K562 (cell line): ENCODE data around the gene PLA2G7. TPM values are rescaled to one million over a fixed set of nuclear protein-coding genes. Genes with fewer than 3 reads are reported as not detected.

Experiments used
- ATAC-seq: fragments of 200-7000 bp; cut with Tn5 transposase; 3 replicates; pipeline ENCODE4 v1.9.1; 2020; ENCODE audit warnings: moderate library complexity
- BruUV-seq: library from RNA; stranded (reverse); fragments of 400-500 nt; replicated peaks from 2 replicates; lab custom pipeline; 2021; lab: Mats Ljungman, UMichigan
- CTCF ChIA-PET: fragments of 300-600 bp; formaldehyde crosslinking; extraction: SDS; loops from one replicate; lab custom pipeline; 2021; ENCODE audit warnings: low intra/inter-chr PET ratio; lab: Yijun Ruan, JAX
- POLR2A ChIA-PET: fragments of 300-600, 350-650 bp; sonication (Branson Sonifier 250); formaldehyde crosslinking; extraction: SDS; loops from one replicate; lab custom pipeline; 2021; ENCODE audit warnings: antibody characterized with exemption, inconsistent platforms; lab: Yijun Ruan, JAX
- DNase-seq, 4 experiments: peaks; one replicate each; pipeline versions ENCODE4 v3.0.0 to v3.0.0-alpha.2; 2011 to 2018; ENCODE audit warnings: low spot score in 3 of 4, mixed read lengths in 3 of 4; ENCODE audit errors: extremely low read depth in 1 of 4
- FAIRE-seq: peaks from 2 replicates; lab custom pipeline; 2011; peaks lifted over from hg19 to GRCh38; lab: Jason Lieb, UNC
- H2AFZ ChIP-seq: 2 replicates; pipeline ENCODE4 v1.6.0; 2011; ENCODE audit warnings: low read depth, low read length, control low read depth, inconsistent platforms
- H3K27ac ChIP-seq: fragments of 200-600 bp; 3 replicates; pipeline ENCODE4 v1.8.0; 2011; ENCODE audit warnings: low read depth, mild to moderate bottlenecking, control low read depth, inconsistent platforms, low read length, moderate library complexity, mixed read lengths; ENCODE audit errors: extremely low read depth
- H3K27me3 ChIP-seq, 2 experiments: fragments of 300-600 bp in 1 of 2; 2 replicates in 1 of 2; 3 replicates in 1 of 2; pipeline versions ENCODE4 v1.6.0 to v1.8.0; 2011; ENCODE audit warnings: inconsistent platforms in 2 of 2, low read length in 2 of 2, mild to moderate bottlenecking in 1 of 2, mixed read lengths in 1 of 2, moderate library complexity in 1 of 2; ENCODE audit not compliant: control insufficient read depth in 2 of 2, insufficient read depth in 2 of 2
- H3K36me3 ChIP-seq: fragments of 300-600 bp; 3 replicates; pipeline ENCODE4 v1.8.0; 2011; ENCODE audit warnings: mild to moderate bottlenecking, low read length, inconsistent platforms; ENCODE audit not compliant: control insufficient read depth, insufficient read depth
- H3K4me1 ChIP-seq, 2 experiments: fragments of 200-600 bp in 1 of 2; replicated peaks in 1 of 2; 2 replicates in 1 of 2; 3 replicates in 1 of 2; pipeline versions ENCODE4 v1.5.1 to v1.8.0; 2011; ENCODE audit warnings: inconsistent platforms in 2 of 2, low read length in 2 of 2, mild to moderate bottlenecking in 1 of 2, mixed read lengths in 1 of 2, moderate library complexity in 1 of 2; ENCODE audit not compliant: control insufficient read depth in 2 of 2, insufficient read depth in 2 of 2
- H3K4me2 ChIP-seq: 2 replicates; pipeline ENCODE4 v1.6.1; 2011; ENCODE audit warnings: low read length, control low read depth, inconsistent platforms, mixed read lengths; ENCODE audit not compliant: insufficient read depth
- H3K4me3 ChIP-seq: fragments of 200-600 bp; sonication (generic), shearing (Covaris generic); 2 replicates; pipeline ENCODE4 v1.5.1; 2016; ENCODE audit warnings: control low read depth, inconsistent platforms
- H3K79me2 ChIP-seq: fragments of 200-600 bp; 3 replicates; pipeline ENCODE4 v1.8.0; 2011; ENCODE audit warnings: low read length, inconsistent platforms; ENCODE audit not compliant: control insufficient read depth, insufficient read depth
- H3K9ac ChIP-seq, 2 experiments: 2 replicates each; pipeline versions ENCODE4 v1.6.0 to v1.6.1; 2011; ENCODE audit warnings: low read depth in 2 of 2, low read length in 2 of 2, control low read depth in 1 of 2, inconsistent platforms in 1 of 2, mild to moderate bottlenecking in 1 of 2, mixed read lengths in 1 of 2; ENCODE audit not compliant: insufficient read depth in 1 of 2
- H3K9me1 ChIP-seq: one replicate; pipeline ENCODE4 v1.6.0; 2011; ENCODE audit warnings: inconsistent platforms, mild to moderate bottlenecking, low read length, moderate library complexity; ENCODE audit not compliant: control insufficient read depth, insufficient read depth
- H3K9me3 ChIP-seq: replicated peaks from 2 replicates; pipeline ENCODE4 v1.5.1; 2011; ENCODE audit warnings: low read depth, low read length, inconsistent platforms; ENCODE audit not compliant: control insufficient read depth, insufficient read depth
- H4K20me1 ChIP-seq: replicated peaks from 2 replicates; pipeline ENCODE4 v1.6.1; 2011; ENCODE audit warnings: low read length, inconsistent platforms, mixed read lengths; ENCODE audit not compliant: control insufficient read depth, insufficient read depth
- ARID1B ChIP-seq: fragments of 450-650 bp; IDR thresholded peaks from 2 replicates; pipeline ENCODE4 v1.6.1; 2016; ENCODE audit warnings: antibody characterized with exemption, mild to moderate bottlenecking, inconsistent platforms
- BRD9 ChIP-seq: fragments of 450-650 bp; IDR thresholded peaks from 2 replicates; pipeline ENCODE4 v1.6.1; 2018; ENCODE audit warnings: low read depth; ENCODE audit not compliant: partially characterized antibody
- ELF4 ChIP-seq: fragments of 450-650 bp; formaldehyde crosslinking; IDR thresholded peaks from 2 replicates; pipeline ENCODE4 v1.4.0; 2022; ENCODE audit warnings: missing genetic modification characterization
- ETV1 ChIP-seq: fragments of 450-650 bp; conservative IDR thresholded peaks from 2 replicates; pipeline ENCODE4 v1.6.1; 2016; ENCODE audit warnings: missing genetic modification characterization, control low read depth, low read depth, missing compliant biosample characterization
- JUNB ChIP-seq: fragments of 450-650 bp; formaldehyde crosslinking; conservative IDR thresholded peaks from 2 replicates; pipeline ENCODE4 v1.4.0; 2020; ENCODE audit warnings: mild to moderate bottlenecking
- KAT8 ChIP-seq: fragments of 450-650 bp; IDR thresholded peaks from 2 replicates; pipeline ENCODE4 v1.6.1; 2016; ENCODE audit warnings: low read depth, mild to moderate bottlenecking
- MCM5 ChIP-seq: fragments of 450-650 bp; IDR thresholded peaks from 2 replicates; pipeline ENCODE4 v1.6.1; 2016; ENCODE audit warnings: low read depth
- MCM7 ChIP-seq, 2 experiments: fragments of 450-650 bp; IDR thresholded peaks; 2 replicates each; pipeline ENCODE4 v1.6.1; 2016 to 2018
- RBM25 ChIP-seq: fragments of 200-400 bp; formaldehyde crosslinking; IDR thresholded peaks from 2 replicates; pipeline ENCODE4 v1.6.1; 2018; ENCODE audit warnings: low read length, low read depth, moderate library complexity; ENCODE audit not compliant: severe bottlenecking
- SOX6 ChIP-seq: fragments of 450-650 bp; IDR thresholded peaks from 2 replicates; pipeline ENCODE4 v1.6.1; 2014; ENCODE audit warnings: mild to moderate bottlenecking
- SP2 ChIP-seq: IDR thresholded peaks from 2 replicates; pipeline ENCODE4 v1.6.1; 2011; ENCODE audit warnings: mild to moderate bottlenecking, low read depth, low read length, moderate library complexity; ENCODE audit not compliant: poor library complexity, severe bottlenecking; ENCODE audit errors: extremely low read depth
- SUPT5H ChIP-seq: fragments of 450-650 bp; IDR thresholded peaks from 2 replicates; pipeline ENCODE4 v1.6.1; 2016
- ZNF707 ChIP-seq: fragments of 250-450 bp; sonication (Bioruptor Pico); conservative IDR thresholded peaks from 2 replicates; pipeline ENCODE4 v1.8.0; 2022; ENCODE audit warnings: inconsistent platforms, mild to moderate bottlenecking, moderate library complexity
- ZZZ3 ChIP-seq: fragments of 450-650 bp; IDR thresholded peaks from 2 replicates; pipeline ENCODE4 v1.6.1; 2016; ENCODE audit warnings: antibody characterized with exemption, mild to moderate bottlenecking, moderate library complexity
- in situ Hi-C: fragments of 300-500 bp; cut with MboI; formaldehyde crosslinking; loops from 4 replicates; pipeline ENCODE4 v1.15.0; 2018; ENCODE audit warnings: inconsistent platforms, mixed read lengths
- intact Hi-C: fragments of 100-400 bp; cut with micrococcal nuclease; formaldehyde crosslinking; loops from 2 replicates; pipeline ENCODE4 v1.14.2; 2022
- polyA plus RNA-seq, 8 experiments: library from polyadenylated mRNA; depleted of rRNA in 4 of 8; stranded (reverse) in 5 of 8; unstranded in 3 of 8; fragments of >200 nt; fragmentation: Nextera tagmentation in 2 of 8; fragmentation: Illumina TruSeq in 1 of 8; extraction: Ambion mirVana in 2 of 8; extraction: Trizol in 1 of 8; gene quantifications; 2 replicates each; pipeline versions ENCODE4 v1.2.1 to v1.2.3, GENCODE V29; 2011 to 2014; ENCODE audit warnings: inconsistent platforms in 1 of 8, missing spikeins in 1 of 8
- total RNA-seq, 7 experiments: library from RNA; depleted of rRNA in 6 of 7; stranded (reverse); fragments of >200 nt in 6 of 7; fragmentation: Illumina TruSeq in 2 of 7; extraction: Trizol in 2 of 7; gene quantifications; 2 replicates each; pipeline versions ENCODE4 v1.2.1 to v1.2.3, GENCODE V29; 2011 to 2021; ENCODE audit warnings: low replicate concordance in 1 of 7
- TF ChIP-seq, protein P1 (sequence below): sonication (generic); formaldehyde crosslinking; IDR thresholded peaks from 2 replicates; pipeline ENCODE4 v1.8.0; 2022; ENCODE audit warnings: missing genetic modification reagents, mild to moderate bottlenecking, borderline replicate concordance
- TF ChIP-seq, protein P2 (sequence below): fragments of 250-450 bp; sonication (Bioruptor Pico); IDR thresholded peaks from 2 replicates; pipeline ENCODE4 v1.4.0; 2020
- TF ChIP-seq, protein P3 (sequence below): fragments of 450-650 bp; conservative IDR thresholded peaks from 2 replicates; pipeline ENCODE4 v1.6.1; 2016; ENCODE audit warnings: missing genetic modification characterization, low read depth, mild to moderate bottlenecking, missing compliant biosample characterization, moderate library complexity

Gene PLA2G7
- total and polyA plus RNA-seq, 9 of the 15 experiments (the other 6 are each of a cell fraction or from before 2014, with no cell fraction given): not detected

DNA sequence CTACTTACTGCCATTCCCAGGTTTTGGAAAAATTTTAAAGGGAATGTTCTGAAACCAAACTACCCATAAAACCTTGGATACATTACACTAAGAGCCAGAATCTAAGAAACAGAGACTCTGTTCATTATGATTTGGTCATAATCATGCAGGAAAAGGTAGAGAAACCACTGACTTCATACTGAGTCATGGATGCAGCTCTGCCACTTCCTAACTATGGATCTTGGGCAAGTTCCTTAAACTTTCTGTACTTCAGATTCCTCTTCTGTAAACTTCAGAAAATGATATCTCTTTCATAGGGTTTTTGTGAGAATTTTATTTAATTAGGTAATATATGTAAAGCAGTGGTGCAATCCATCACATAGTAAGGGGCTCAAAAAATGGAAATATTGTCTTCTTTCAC, 20.0 kb downstream of the PLA2G7 start:
- Histone ChIP-seq H3K9me1 (no peaks in the 10 kb centered on the region), H3K36me3 (no peaks in the 10 kb centered on the region), H3K4me1 (no peaks in the 10 kb centered on the region), H3K27ac (no peak overlapping the region), H3K4me2 (no peak overlapping the region), H4K20me1 (no peaks in the 10 kb centered on the region), H3K79me2 (no peaks in the 10 kb centered on the region), H3K9ac (no peak overlapping the region), H3K9me3 (no peaks in the 10 kb centered on the region), H3K27me3 (no peaks in the 10 kb centered on the region), H3K4me3 (no peak overlapping the region), H2AFZ (no peak overlapping the region)
- FAIRE-seq (no peak), DNase-seq (no peak), ATAC-seq (no peak)
- no TSS peak for BruUV-seq
- intact Hi-C loops (no loop called here), in situ Hi-C loops (no loop called here)
- ChIA-PET POLR2A (no interaction called here), CTCF (no interaction called here)
- TF ChIP-seq KAT8 (no peak), SOX6 (no peak), ETV1 (tag) (no peak), SP2 (no peak), ARID1B (no peak), MCM7 (IDR thresholded peaks at IDR 0.05) (no peak), MCM5 (no peak), ZNF707 (CRISPR knock-in tag) (no peak), ELF4 (CRISPR knock-in tag) (no peak), ZZZ3 (no peak), SUPT5H (no peak), RBM25 (no peak), JUNB (no peak), BRD9 (no peak)
- TF ChIP-seq, protein P1, sequence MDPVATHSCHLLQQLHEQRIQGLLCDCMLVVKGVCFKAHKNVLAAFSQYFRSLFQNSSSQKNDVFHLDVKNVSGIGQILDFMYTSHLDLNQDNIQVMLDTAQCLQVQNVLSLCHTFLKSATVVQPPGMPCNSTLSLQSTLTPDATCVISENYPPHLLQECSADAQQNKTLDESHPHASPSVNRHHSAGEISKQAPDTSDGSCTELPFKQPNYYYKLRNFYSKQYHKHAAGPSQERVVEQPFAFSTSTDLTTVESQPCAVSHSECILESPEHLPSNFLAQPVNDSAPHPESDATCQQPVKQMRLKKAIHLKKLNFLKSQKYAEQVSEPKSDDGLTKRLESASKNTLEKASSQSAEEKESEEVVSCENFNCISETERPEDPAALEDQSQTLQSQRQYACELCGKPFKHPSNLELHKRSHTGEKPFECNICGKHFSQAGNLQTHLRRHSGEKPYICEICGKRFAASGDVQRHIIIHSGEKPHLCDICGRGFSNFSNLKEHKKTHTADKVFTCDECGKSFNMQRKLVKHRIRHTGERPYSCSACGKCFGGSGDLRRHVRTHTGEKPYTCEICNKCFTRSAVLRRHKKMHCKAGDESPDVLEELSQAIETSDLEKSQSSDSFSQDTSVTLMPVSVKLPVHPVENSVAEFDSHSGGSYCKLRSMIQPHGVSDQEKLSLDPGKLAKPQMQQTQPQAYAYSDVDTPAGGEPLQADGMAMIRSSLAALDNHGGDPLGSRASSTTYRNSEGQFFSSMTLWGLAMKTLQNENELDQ: no peak
- TF ChIP-seq, protein P2, sequence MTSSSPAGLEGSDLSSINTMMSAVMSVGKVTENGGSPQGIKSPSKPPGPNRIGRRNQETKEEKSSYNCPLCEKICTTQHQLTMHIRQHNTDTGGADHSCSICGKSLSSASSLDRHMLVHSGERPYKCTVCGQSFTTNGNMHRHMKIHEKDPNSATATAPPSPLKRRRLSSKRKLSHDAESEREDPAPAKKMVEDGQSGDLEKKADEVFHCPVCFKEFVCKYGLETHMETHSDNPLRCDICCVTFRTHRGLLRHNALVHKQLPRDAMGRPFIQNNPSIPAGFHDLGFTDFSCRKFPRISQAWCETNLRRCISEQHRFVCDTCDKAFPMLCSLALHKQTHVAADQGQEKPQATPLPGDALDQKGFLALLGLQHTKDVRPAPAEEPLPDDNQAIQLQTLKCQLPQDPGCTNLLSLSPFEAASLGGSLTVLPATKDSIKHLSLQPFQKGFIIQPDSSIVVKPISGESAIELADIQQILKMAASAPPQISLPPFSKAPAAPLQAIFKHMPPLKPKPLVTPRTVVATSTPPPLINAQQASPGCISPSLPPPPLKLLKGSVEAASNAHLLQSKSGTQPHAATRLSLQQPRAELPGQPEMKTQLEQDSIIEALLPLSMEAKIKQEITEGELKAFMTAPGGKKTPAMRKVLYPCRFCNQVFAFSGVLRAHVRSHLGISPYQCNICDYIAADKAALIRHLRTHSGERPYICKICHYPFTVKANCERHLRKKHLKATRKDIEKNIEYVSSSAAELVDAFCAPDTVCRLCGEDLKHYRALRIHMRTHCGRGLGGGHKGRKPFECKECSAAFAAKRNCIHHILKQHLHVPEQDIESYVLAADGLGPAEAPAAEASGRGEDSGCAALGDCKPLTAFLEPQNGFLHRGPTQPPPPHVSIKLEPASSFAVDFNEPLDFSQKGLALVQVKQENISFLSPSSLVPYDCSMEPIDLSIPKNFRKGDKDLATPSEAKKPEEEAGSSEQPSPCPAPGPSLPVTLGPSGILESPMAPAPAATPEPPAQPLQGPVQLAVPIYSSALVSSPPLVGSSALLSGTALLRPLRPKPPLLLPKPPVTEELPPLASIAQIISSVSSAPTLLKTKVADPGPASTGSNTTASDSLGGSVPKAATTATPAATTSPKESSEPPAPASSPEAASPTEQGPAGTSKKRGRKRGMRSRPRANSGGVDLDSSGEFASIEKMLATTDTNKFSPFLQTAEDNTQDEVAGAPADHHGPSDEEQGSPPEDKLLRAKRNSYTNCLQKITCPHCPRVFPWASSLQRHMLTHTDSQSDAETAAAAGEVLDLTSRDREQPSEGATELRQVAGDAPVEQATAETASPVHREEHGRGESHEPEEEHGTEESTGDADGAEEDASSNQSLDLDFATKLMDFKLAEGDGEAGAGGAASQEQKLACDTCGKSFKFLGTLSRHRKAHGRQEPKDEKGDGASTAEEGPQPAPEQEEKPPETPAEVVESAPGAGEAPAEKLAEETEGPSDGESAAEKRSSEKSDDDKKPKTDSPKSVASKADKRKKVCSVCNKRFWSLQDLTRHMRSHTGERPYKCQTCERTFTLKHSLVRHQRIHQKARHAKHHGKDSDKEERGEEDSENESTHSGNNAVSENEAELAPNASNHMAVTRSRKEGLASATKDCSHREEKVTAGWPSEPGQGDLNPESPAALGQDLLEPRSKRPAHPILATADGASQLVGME (CRISPR knock-in tag): no peak
- TF ChIP-seq, protein P3, sequence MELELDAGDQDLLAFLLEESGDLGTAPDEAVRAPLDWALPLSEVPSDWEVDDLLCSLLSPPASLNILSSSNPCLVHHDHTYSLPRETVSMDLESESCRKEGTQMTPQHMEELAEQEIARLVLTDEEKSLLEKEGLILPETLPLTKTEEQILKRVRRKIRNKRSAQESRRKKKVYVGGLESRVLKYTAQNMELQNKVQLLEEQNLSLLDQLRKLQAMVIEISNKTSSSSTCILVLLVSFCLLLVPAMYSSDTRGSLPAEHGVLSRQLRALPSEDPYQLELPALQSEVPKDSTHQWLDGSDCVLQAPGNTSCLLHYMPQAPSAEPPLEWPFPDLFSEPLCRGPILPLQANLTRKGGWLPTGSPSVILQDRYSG (tag): no peak
